SIG-M5 treated with dmso at 0.1 percent for 504 hours (cell line): ENCODE measurements around the gene PLCB3.
"Not testable (repeated sequence)": the region's sequence is repeated elsewhere in the genome, so short reads cannot be mapped to it uniquely, and the experiment has no call there.

Experiments
- DNase-seq: peaks from one replicate; lab custom pipeline; 2025; ENCODE audit not compliant: unreplicated experiment; lab: John Stamatoyannopoulos, UW

The PLCB3 gene

DNA sequence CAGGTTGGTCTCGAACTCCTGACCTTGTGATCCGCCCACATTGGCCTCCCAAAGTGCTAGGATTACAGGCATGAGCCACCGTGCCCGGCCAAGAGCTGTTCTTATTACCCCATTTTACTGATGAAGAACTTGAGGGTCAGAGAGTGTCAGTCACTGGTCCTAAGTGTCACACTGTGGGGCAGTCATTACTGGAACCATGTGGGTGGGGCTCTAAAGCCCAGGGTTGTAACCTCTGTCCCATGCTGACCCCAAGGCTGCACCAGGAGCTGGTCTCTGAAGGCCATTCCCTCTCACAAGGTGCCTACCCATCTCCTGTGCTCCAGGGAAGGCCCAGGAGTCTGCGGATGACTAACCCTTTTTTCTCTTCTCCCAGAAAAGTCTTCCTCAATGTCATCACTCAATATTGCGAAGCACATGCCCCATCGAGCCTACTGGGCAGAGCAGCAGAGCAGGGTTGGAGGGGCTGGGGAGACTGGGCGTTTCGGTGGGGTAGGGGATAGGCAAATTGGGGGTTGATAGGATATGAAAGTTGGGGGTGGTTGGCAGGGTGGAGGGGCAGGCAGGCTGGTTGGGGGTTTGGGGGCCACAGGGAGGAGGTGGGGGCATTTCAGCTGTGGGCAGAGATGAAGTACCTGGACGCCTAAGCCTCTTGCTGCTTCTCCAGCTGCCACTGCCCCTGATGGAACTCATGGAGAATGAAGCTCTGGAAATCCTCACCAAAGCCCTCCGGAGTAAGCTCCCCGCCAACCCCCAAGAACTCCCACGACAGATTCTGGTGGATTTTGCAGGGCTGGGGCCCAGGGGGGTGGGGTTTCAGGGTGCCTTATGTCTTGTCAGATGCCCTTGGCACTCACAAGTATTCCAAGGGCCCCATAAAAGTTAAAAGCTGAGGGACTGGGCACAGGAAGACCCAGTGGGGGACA lies 52.0 kb downstream of the PLCB3 start:
- no peak for DNase-seq

DNA sequence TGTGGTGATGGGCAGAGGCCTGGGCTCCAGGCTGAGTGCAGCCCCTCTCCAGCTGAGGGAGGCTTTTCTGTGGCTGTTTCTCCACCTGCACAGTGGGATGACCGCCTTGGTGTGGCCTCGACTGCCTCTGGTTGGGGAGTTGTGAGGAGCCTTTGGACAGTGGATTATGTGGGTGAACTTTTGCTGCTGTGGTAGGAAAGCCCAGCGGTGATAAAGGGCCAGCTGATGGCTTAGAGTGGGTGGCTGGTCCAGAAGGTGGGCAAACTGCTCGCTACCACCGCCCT lies 52.6 kb downstream of the PLCB3 start:
- DNase-seq: no peak

- peak; percentile 89 for DNase-seq
Observed at GRCh38 chr11:64304316-64305072, 53.2 kb downstream of the PLCB3 start.

DNA sequence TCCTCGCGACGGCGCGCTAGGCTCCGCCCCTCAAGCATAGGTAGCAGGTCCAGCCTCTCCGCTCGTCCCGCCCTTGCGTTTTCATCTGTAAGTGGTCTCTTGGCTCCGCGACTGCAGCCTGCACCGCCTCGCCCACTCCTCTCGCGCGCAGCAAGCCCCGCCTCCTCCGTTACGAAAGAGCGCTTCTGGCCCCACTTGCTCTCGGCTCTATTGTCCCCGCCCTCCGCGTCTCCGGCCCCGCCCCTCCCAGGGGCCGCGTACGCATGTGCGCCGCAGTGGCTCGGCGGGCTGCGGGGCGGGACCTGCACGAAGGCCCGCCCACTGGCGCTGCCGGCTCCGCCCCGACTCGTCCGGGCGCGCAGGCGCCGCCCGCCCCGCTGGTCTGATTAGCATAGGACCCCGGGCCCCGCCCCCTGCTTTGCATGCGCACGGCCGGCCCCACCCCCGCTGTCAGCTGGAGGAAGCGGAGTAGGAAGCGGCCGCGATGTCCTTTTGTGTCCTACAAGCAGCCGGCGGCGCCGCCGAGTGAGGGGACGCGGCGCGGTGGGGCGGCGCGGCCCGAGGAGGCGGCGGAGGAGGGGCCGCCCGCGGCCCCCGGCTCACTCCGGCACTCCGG lies 53.9 kb downstream of the PLCB3 start, which contains the start of gene ESRRA:
Gene ESRRA, plus strand, starts transcription at position 450 of the 616 bp plus-strand sequence. CDS start 1,656 bp downstream, outside the sequence.
- DNase-seq: peak; percentile 98

GRCh38 chr11:64305691-64306562 lies 54.6 kb downstream of the PLCB3 start:
- DNase-seq: peak; percentile 77

DNA sequence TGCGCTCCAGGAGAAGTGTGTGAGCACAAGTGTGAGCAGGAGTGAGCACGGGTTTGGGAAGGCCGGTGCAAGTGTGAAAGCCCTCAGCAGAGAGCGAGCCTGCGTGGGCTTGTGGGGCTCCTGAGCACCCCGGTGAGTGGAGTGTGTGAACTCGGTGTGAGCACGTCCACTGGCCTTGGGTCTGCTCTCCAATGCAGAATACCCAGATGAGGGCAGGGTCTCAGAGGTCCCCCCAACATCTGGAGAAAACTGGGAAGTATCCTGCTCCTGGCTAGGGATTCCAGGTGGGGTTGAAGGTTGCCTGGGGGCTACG lies 55.2 kb downstream of the PLCB3 start:
- DNase-seq: no peak

GRCh38 chr11:64306876-64307622 lies 55.7 kb downstream of the PLCB3 start:
- no peak for DNase-seq

DNA sequence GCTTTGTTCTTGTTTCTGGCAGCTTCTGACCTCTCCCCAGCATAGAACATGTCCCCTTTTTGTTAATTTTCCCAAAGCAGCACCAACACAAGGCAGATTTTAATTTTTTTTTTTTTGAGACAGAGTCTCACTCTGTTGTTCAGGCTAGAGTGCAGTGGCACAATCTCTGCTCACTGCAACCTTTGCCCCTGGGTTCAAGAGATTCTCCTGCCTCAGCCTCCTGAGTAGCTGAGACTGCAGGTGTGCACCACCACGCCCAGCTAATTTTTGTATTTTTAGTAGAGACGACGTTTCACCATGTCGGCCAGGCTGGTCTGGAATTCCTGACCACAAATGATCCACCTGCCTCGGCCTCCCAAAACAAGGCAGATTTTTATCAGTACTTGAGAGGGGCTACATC lies 56.5 kb downstream of the PLCB3 start:
- DNase-seq: not testable (repeated sequence)

DNA sequence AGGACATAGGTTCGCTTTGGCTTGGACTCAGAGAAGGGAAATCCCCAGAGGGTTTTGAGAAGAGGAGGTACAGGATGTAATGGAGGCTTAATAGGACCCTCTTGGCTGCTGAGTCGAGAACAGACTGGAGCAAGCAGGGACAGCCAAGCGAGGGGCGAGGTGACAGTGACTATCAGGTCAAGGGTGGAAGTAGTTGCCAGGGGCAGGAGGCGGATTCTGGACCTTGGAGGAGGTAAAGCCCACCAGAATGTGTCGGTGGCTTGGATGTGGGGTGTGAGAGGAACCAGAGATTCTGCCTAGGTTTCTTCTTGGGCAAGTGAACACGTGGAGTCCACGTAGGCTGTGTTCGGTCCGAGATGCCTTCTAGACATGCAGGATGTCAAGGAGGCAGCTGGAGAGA lies 61.6 kb downstream of the PLCB3 start:
- DNase-seq: no peak

- DNase-seq: no peak
Observed at GRCh38 chr11:64313491-64314145, 62.3 kb downstream of the PLCB3 start.

- no peak for DNase-seq
Observed at GRCh38 chr11:64314146-64314804, 62.9 kb downstream of the PLCB3 start.

DNA sequence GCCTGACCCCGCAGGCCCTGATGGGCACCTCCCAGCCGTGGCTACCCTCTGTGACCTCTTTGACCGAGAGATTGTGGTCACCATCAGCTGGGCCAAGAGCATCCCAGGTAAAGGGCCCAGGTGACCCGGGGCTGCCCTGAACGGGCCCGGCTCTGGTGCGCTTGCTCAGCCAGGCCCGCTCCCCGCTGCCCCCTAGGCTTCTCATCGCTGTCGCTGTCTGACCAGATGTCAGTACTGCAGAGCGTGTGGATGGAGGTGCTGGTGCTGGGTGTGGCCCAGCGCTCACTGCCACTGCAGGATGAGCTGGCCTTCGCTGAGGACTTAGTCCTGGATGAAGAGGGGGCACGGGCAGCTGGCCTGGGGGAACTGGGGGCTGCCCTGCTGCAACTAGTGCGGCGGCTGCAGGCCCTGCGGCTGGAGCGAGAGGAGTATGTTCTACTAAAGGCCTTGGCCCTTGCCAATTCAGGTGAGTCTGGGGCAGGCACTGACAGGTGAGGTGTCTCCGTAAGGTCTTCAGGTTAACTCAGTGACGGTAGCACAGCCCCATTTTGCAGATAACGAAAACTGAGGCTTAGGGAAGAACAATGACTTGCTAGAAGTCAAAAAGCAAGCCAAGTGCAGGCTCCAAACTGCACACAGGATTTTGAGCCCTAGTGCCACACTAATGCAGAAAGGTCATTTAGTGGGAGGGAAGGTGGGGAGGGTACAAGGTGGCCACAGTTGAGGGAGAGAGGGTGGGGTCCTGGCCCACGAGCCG lies 63.7 kb downstream of the PLCB3 start:
- DNase-seq: no peak

GRCh38 chr11:64315667-64316526 lies 64.6 kb downstream of the PLCB3 start:
- not testable (repeated sequence) for DNase-seq

- DNase-seq: no peak
Observed at GRCh38 chr11:64316672-64317324, 65.5 kb downstream of the PLCB3 start.

DNA sequence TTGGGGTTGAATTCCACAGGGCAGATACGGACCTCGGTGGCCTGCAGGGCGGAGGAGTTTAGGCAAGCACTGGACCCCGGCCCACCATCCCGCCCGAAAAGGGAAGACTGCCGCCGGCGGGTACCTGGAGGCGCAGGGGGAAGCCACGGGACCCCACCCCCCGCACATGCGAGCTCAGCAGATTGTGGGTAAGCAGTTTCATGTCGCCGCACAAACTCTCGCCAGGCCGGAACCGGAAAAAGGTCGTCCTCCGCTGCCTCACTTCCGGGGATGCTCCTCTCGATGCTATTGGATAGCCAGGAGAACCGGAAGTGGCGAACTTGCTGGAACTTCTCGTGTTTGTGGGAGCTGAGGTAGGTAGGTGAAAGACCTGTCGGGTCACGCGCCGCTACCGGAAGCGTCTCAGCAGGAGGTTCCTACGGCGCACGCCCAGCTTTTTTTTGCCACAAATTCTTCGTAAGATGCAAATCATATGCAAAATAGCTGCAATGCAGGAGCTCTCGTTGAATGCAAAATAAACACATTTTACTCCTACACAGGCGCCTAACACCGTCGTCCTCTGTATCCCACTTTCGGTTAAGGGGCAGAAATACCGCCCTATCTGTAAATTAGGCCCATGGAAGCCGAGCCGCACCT lies 66.1 kb downstream of the PLCB3 start, which contains the start of gene TRMT112:
Gene TRMT112, minus strand, starts transcription at position 235 of the 636 bp plus-strand sequence. Its CDS starts 33 bp downstream, at position 202.
- DNase-seq: peak; percentile 98
